ENCODE data around the gene ROPN1.
"Not testable (repeated sequence)": the region's sequence is repeated elsewhere in the genome, so short reads cannot be mapped to it uniquely, and the experiment has no call there.

The ROPN1 gene

GRCh38 chr3:123991730-123992588, at the start of gene ROPN1:
TSS of gene ROPN1 (minus strand) at chr3:123992124. CDS start at chr3:123980481, 11,643 bp downstream.
- not testable (repeated sequence) for DNase-seq (ENCODE audit: low read depth)

- DNase-seq (ENCODE audit: low read depth): no peak
These were observed 49.6 kb upstream of the ROPN1 start for GRCh38 chr3:124041553-124041952.

- DNase-seq (ENCODE audit: low read depth): no peak
These were observed 45.4 kb upstream of the ROPN1 start for GRCh38 chr3:124037326-124037725.

- DNase-seq (ENCODE audit: low read depth): not testable (repeated sequence)
These were observed 44.3 kb upstream of the ROPN1 start for GRCh38 chr3:124036214-124036613.

GRCh38 chr3:124035463-124036121, 43.7 kb upstream of the ROPN1 start:
- DNase-seq (ENCODE audit: low read depth): no peak

- no peak for DNase-seq (ENCODE audit: low read depth)
These were observed 42.9 kb upstream of the ROPN1 start for GRCh38 chr3:124034844-124035152.

- DNase-seq (ENCODE audit: low read depth): no peak
These were observed 42.3 kb upstream of the ROPN1 start for GRCh38 chr3:124034016-124034843.

GRCh38 chr3:124033360-124034015, 41.6 kb upstream of the ROPN1 start, which contains the start of gene KALRN:
TSS of gene KALRN (plus strand) at chr3:124033369.
- no peak for DNase-seq (ENCODE audit: low read depth)

GRCh38 chr3:124032881-124033359, 41.0 kb upstream of the ROPN1 start:
- DNase-seq (ENCODE audit: low read depth): peak; percentile 74

- DNase-seq (ENCODE audit: low read depth): no peak
These were observed 40.5 kb upstream of the ROPN1 start for GRCh38 chr3:124032311-124032880.

GRCh38 chr3:124026516-124026915, 34.6 kb upstream of the ROPN1 start:
- no peak for DNase-seq (ENCODE audit: low read depth)

GRCh38 chr3:124023531-124023930, 31.6 kb upstream of the ROPN1 start:
- DNase-seq (ENCODE audit: low read depth): not testable (repeated sequence)

GRCh38 chr3:124019291-124019690, 27.4 kb upstream of the ROPN1 start:
- DNase-seq (ENCODE audit: low read depth): no peak

GRCh38 chr3:124017502-124017901, 25.6 kb upstream of the ROPN1 start:
- not testable (repeated sequence) for DNase-seq (ENCODE audit: low read depth)

GRCh38 chr3:124016483-124016882, 24.6 kb upstream of the ROPN1 start:
- not testable (repeated sequence) for DNase-seq (ENCODE audit: low read depth)

GRCh38 chr3:124014366-124014942, 22.5 kb upstream of the ROPN1 start:
- DNase-seq (ENCODE audit: low read depth): peak; percentile 27

- DNase-seq (ENCODE audit: low read depth): not testable (repeated sequence)
These were observed 16.4 kb upstream of the ROPN1 start for GRCh38 chr3:124008321-124008720.

GRCh38 chr3:124007186-124007585, 15.3 kb upstream of the ROPN1 start:
- DNase-seq (ENCODE audit: low read depth): no peak

- DNase-seq (ENCODE audit: low read depth): not testable (repeated sequence)
These were observed 10.6 kb upstream of the ROPN1 start for GRCh38 chr3:124002405-124003079.

GRCh38 chr3:124001366-124001765, 9.4 kb upstream of the ROPN1 start:
- DNase-seq (ENCODE audit: low read depth): not testable (repeated sequence)

Data from stromal cell of bone marrow (primary cell).